HG03095 (cell line): ENCODE results near the gene COL4A2.
"Not testable (repeated sequence)": the region's sequence is repeated elsewhere in the genome, so short reads cannot be mapped to it uniquely, and the experiment has no call there.

Experiments
- ATAC-seq: cut with Tn5 transposase; IDR thresholded peaks from one replicate; pipeline ENCODE4 v1.9.1; 2021; ENCODE audit warnings: moderate library complexity; ENCODE audit not compliant: unreplicated experiment

COL4A2 gene

GRCh38 chr13:110374431-110375370 lies 67.6 kb downstream of the COL4A2 start:
- ATAC-seq: no peak

GRCh38 chr13:110376120-110376519 lies 69.0 kb downstream of the COL4A2 start:
- no peak for ATAC-seq

GRCh38 chr13:110377178-110377825 lies 70.2 kb downstream of the COL4A2 start:
- no peak for ATAC-seq

GRCh38 chr13:110377826-110378201 lies 70.7 kb downstream of the COL4A2 start:
- no peak for ATAC-seq

- no peak for ATAC-seq
Measured at GRCh38 chr13:110379358-110379757, 72.3 kb downstream of the COL4A2 start.

GRCh38 chr13:110379905-110380341 lies 72.8 kb downstream of the COL4A2 start:
- no peak for ATAC-seq

GRCh38 chr13:110380359-110381028 lies 73.4 kb downstream of the COL4A2 start:
- ATAC-seq: no peak

GRCh38 chr13:110381029-110381360 lies 73.9 kb downstream of the COL4A2 start:
- no peak for ATAC-seq

GRCh38 chr13:110382229-110382628 lies 75.1 kb downstream of the COL4A2 start:
- ATAC-seq: no peak

GRCh38 chr13:110382830-110383229 lies 75.7 kb downstream of the COL4A2 start:
- ATAC-seq: no peak

- peak; percentile 98 for ATAC-seq
Measured at GRCh38 chr13:110387451-110388107, 80.5 kb downstream of the COL4A2 start.

- no peak for ATAC-seq
Measured at GRCh38 chr13:110388108-110388943, 81.2 kb downstream of the COL4A2 start.

GRCh38 chr13:110390567-110390966 lies 83.5 kb downstream of the COL4A2 start:
- no peak for ATAC-seq

GRCh38 chr13:110391273-110391672 lies 84.2 kb downstream of the COL4A2 start:
- no peak for ATAC-seq

- no peak for ATAC-seq
Measured at GRCh38 chr13:110392510-110393240, 85.6 kb downstream of the COL4A2 start.

- no peak for ATAC-seq
Measured at GRCh38 chr13:110393761-110394160, 86.7 kb downstream of the COL4A2 start.

GRCh38 chr13:110394371-110394841 lies 87.3 kb downstream of the COL4A2 start:
- ATAC-seq: no peak

- not testable (repeated sequence) for ATAC-seq
Measured at GRCh38 chr13:110395616-110396015, 88.5 kb downstream of the COL4A2 start.

GRCh38 chr13:110396476-110396875 lies 89.4 kb downstream of the COL4A2 start:
- no peak for ATAC-seq
